ENCODE data around the gene CHMP6.

Gene CHMP6

DNA sequence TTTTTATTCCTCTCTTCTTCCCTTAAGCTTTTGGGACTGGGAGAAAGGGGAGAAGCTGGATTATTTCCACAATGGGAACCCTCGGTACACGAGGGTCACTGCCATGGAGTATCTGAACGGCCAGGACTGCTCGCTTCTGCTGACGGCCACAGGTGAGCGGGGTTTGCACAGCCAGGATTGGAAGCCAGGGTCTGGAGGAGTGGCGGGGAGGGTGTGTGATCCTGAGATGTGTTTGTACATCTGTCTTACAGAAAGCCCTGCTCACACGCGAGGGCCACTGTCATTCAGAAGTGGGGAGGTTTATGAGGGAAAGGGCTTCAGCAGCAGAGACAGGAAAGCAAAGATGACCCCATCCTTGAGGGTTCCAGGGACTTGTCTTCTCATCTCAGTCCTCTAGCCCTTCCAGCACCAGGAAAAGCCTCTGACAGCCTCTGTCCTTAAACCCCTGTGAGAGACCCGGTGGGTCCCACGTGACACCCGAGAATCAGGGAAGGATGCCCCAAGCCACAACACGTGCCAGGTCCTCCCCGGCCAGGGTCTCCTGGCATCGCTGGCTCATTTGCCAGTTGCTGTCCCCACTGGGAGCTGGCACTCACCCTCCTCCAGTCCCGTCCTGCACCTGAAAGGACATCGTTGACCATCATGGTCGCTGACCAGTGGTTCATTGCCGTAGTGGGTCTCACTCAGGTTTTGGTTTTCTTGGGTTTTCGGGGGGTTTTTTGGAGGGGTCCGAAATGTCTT, 44.3 kb upstream of the CHMP6 start:
- TF ChIP-seq CTCF (conservative IDR thresholded peaks at IDR 0.05) (no peak), ZFX (IDR thresholded peaks at IDR 0.05) (no peak)
- H3K27ac ChIP-seq = no peak overlapping the region

GRCh38 chr17:80948019-80948975, 43.3 kb upstream of the CHMP6 start:
- TF ChIP-seq CTCF (conservative IDR thresholded peaks at IDR 0.05) = no peak
- TF ChIP-seq ZFX (IDR thresholded peaks at IDR 0.05) = no peak
- H3K27ac ChIP-seq = no peak overlapping the region

GRCh38 chr17:80948976-80949450, 42.6 kb upstream of the CHMP6 start:
- H3K27ac ChIP-seq = no peak overlapping the region
- TF ChIP-seq ZFX (IDR thresholded peaks at IDR 0.05) = no peak
- no peak for TF ChIP-seq CTCF (conservative IDR thresholded peaks at IDR 0.05)

GRCh38 chr17:80949451-80950421, 41.9 kb upstream of the CHMP6 start:
- H3K27ac ChIP-seq = no peak overlapping the region
- TF ChIP-seq CTCF (conservative IDR thresholded peaks at IDR 0.05) (no peak), ZFX (IDR thresholded peaks at IDR 0.05) (no peak)

DNA sequence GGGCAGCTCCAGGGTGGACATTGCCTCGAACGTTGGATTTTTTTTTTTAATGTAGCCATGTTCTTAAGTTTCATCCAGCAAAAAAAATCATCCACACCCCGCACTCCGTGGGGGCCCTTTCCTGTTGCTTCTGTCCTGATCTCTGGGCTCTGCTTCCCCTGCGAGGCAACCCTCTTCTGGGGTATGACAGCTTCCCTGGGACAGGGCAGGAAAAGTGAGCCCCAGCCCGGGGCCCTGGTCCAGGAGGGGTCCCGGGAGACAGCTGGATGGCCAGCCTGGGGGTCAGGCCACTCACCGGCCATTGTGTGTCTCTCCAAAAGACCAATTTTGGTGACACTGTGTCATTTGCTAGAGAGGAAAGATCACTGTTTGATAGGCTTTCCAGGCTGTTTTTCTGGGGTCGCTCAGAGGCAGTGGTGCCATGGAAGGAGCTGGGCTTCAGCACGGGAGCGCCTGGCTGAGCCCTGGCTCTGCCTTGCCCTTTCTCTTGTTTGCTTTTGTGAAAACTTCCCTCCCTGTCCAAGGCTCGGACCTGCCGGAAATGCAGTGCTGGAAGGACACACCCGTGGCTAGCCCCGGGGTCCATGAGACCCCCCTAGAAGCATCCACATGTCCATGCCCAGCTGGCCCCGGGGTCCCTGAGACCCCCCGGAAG, 41.0 kb upstream of the CHMP6 start:
- no peak overlapping the region for H3K27ac ChIP-seq
- TF ChIP-seq CTCF (conservative IDR thresholded peaks at IDR 0.05) (no peak), ZFX (IDR thresholded peaks at IDR 0.05) (no peak)
